OCI-LY3 (cell line): Measurements from ENCODE around the gene PSMC3.

Source experiments
- H2AFZ ChIP-seq: fragments of 200-600, 300-600 bp; shearing (Covaris generic); 2 replicates; pipeline ENCODE4 v1.6.0; 2014; ENCODE audit warnings: antibody characterized with exemption, low read depth, low read length
- H3K27ac ChIP-seq: fragments of 200-600, 300-600 bp; sonication (generic); 2 replicates; pipeline ENCODE4 v1.5.1; 2014; ENCODE audit warnings: mild to moderate bottlenecking, low read length, moderate library complexity, mixed read lengths
- H3K27me3 ChIP-seq: fragments of 200-600, 300-600 bp; sonication (generic); 2 replicates; pipeline ENCODE4 v1.6.1; 2014; ENCODE audit warnings: low read depth, low read length, mixed read lengths
- H3K36me3 ChIP-seq: fragments of 200-600, 300-600 bp; sonication (generic); replicated peaks from 2 replicates; pipeline ENCODE3; 2014; ENCODE audit warnings: low read depth, low read length, mixed read lengths
- H3K4me1 ChIP-seq: fragments of 300-600, 200-600 bp; sonication (generic); 2 replicates; pipeline ENCODE4 v1.6.1; 2014; ENCODE audit warnings: low read length, mixed read lengths
- H3K4me2 ChIP-seq: fragments of 200-600, 300-600 bp; sonication (generic); 2 replicates; pipeline ENCODE4 v1.6.1; 2014; ENCODE audit warnings: low read length, mixed read lengths
- H3K4me3 ChIP-seq: fragments of 300-600, 200-600 bp; sonication (generic); 2 replicates; pipeline ENCODE4 v1.5.1; 2014; ENCODE audit warnings: antibody characterized with exemption, mild to moderate bottlenecking, low read length, moderate library complexity
- H3K79me2 ChIP-seq: fragments of 300-600, 200-600 bp; shearing (Covaris generic); 2 replicates; pipeline ENCODE4 v1.6.1; 2014; ENCODE audit warnings: mild to moderate bottlenecking, low read length, mixed read lengths
- H3K9ac ChIP-seq: fragments of 300-600, 200-600 bp; shearing (Covaris generic); 2 replicates; pipeline ENCODE4 v1.6.0; 2014; ENCODE audit warnings: mild to moderate bottlenecking, low read length, moderate library complexity
- H3K9me3 ChIP-seq: fragments of 200-600, 300-600 bp; shearing (Covaris generic); 2 replicates; pipeline ENCODE4 v1.6.1; 2014; ENCODE audit warnings: low read length, mixed read lengths; ENCODE audit not compliant: insufficient read depth
- H4K20me1 ChIP-seq: fragments of 200-600, 300-600 bp; sonication (generic); 2 replicates; pipeline ENCODE4 v1.6.1; 2016; ENCODE audit warnings: low read length, mixed read lengths; ENCODE audit not compliant: insufficient read depth
- CTCF ChIP-seq: fragments of 200-600, 300-600 bp; sonication (generic); IDR thresholded peaks from 2 replicates; pipeline ENCODE4 v1.5.1; 2014; ENCODE audit warnings: antibody characterized with exemption, low read length, low read depth
- EZH2phosphoT487 ChIP-seq: fragments of 200-600 bp; shearing (Covaris generic); IDR thresholded peaks from 2 replicates; pipeline ENCODE4 v1.6.1; 2018; ENCODE audit warnings: antibody characterized with exemption, mixed run types, low read depth

PSMC3 gene

GRCh38 chr11:47453365-47453764, 27.1 kb upstream of the PSMC3 start:
- no peak overlapping the region for H3K27ac ChIP-seq
- H3K36me3 ChIP-seq, result no peaks in the 10 kb centered on the region
- no peaks in the 10 kb centered on the region for H3K9me3 ChIP-seq
- H3K79me2 ChIP-seq, result no peaks in the 10 kb centered on the region
- no peaks in the 10 kb centered on the region for H4K20me1 ChIP-seq
- H3K4me2 ChIP-seq, result no peak overlapping the region
- no peak overlapping the region for H3K4me3 ChIP-seq
- TF ChIP-seq CTCF (no peak), EZH2phosphoT487 (no peak)
- no peak overlapping the region for H2AFZ ChIP-seq
- H3K9ac ChIP-seq, result no peak overlapping the region
- H3K4me1 ChIP-seq, result peaks cover 3% of the 10 kb centered on the region
- no peaks in the 10 kb centered on the region for H3K27me3 ChIP-seq

GRCh38 chr11:47451990-47452389, 25.8 kb upstream of the PSMC3 start:
- H3K27ac ChIP-seq, result no peak overlapping the region

GRCh38 chr11:47451436-47451835, 25.2 kb upstream of the PSMC3 start:
- Histone ChIP-seq H3K9ac (no peak overlapping the region), H3K4me1 (peaks cover 3% of the 10 kb centered on the region), H4K20me1 (no peaks in the 10 kb centered on the region), H3K79me2 (no peaks in the 10 kb centered on the region), H2AFZ (no peak overlapping the region), H3K4me3 (no peak overlapping the region), H3K9me3 (no peaks in the 10 kb centered on the region), H3K4me2 (no peak overlapping the region), H3K27me3 (no peaks in the 10 kb centered on the region), H3K27ac (no peak overlapping the region), H3K36me3 (no peaks in the 10 kb centered on the region)
- TF ChIP-seq CTCF (no peak), EZH2phosphoT487 (no peak)

More at GRCh38 chr11:47451990-47452389, 25.8 kb upstream of the PSMC3 start:
- no peak for TF ChIP-seq CTCF
- no peak for TF ChIP-seq EZH2phosphoT487
- H3K27me3 ChIP-seq, result no peaks in the 10 kb centered on the region
- H4K20me1 ChIP-seq, result no peaks in the 10 kb centered on the region
- no peak overlapping the region for H3K4me2 ChIP-seq
- H3K9me3 ChIP-seq, result no peaks in the 10 kb centered on the region
- H2AFZ ChIP-seq, result no peak overlapping the region
- H3K9ac ChIP-seq, result no peak overlapping the region
- H3K36me3 ChIP-seq, result no peaks in the 10 kb centered on the region
- H3K4me3 ChIP-seq, result no peak overlapping the region
- no peaks in the 10 kb centered on the region for H3K79me2 ChIP-seq
- H3K4me1 ChIP-seq, result peaks cover 3% of the 10 kb centered on the region

- Histone ChIP-seq H3K9ac (no peak overlapping the region), H2AFZ (no peak overlapping the region), H3K4me3 (no peak overlapping the region), H3K27ac (no peak overlapping the region), H3K79me2 (no peaks in the 10 kb centered on the region), H4K20me1 (no peaks in the 10 kb centered on the region), H3K9me3 (no peaks in the 10 kb centered on the region), H3K27me3 (no peaks in the 10 kb centered on the region), H3K36me3 (no peaks in the 10 kb centered on the region), H3K4me1 (peaks cover 3% of the 10 kb centered on the region), H3K4me2 (no peak overlapping the region)
- TF ChIP-seq EZH2phosphoT487 (no peak), CTCF (no peak)
Measured at GRCh38 chr11:47449541-47449940, 23.3 kb upstream of the PSMC3 start.
